ENCODE measurements around the gene MEIS1. TPM values are rescaled to one million over a fixed set of nuclear protein-coding genes. Genes with fewer than 3 reads are reported as not detected.

MEIS1 gene
- total and polyA plus RNA-seq, 2 donors (not counting 3 experiments of a cell fraction or from before 2014, with no cell fraction given) = 10.0 to 26.5 TPM

DNA sequence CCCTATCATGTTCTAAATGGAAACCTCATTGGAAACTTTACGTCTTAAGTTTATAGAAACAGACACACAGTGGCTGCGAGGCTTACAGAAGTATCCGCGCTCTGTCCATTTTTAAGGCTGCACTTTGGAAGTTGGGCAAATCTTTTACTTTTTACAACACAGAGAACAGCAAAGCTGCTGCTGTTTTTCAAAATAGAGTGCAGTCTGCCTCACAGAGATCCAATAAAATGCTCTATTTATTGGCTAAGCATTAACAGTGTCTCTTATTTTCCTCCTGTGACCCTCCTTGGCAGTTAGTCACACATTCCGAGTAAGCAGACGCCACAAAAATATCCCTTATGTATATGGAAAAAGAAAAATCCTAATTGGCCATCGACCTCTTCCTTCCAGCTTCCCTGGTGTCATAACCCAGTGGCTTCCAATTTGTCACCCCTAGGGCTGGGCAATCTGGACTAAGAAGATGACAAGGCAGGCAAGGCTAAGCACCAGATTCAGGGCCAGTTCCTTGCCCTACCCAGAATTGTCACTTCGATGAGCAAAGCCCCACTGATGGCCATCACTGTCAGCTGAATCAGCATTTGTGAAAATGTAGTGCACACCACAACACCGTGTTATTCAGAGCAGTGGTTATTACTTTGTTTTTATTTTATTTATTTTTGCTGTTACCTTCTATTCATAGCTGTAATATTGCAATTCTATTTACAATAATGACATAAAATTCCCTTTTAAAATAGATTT lies 47.7 kb upstream of the MEIS1 start:
- Histone ChIP-seq H3K4me2 (ENCODE audit: insufficient read depth, low read length) (no peak overlapping the region), H3K4me1 (ENCODE audit: control insufficient read depth, extremely low read depth, insufficient read depth, low read length) (no peaks in the 10 kb centered on the region), H2AFZ (ENCODE audit: low read depth, low read length) (no peak overlapping the region), H4K20me1 (replicated peaks; ENCODE audit: control insufficient read depth, extremely low read depth, insufficient read depth, low read length) (no peaks in the 10 kb centered on the region), H3K36me3 (ENCODE audit: control insufficient read depth in 2 of 2, extremely low read depth in 1 of 2, insufficient read depth in 2 of 2, low read length in 2 of 2) (no peaks in the 10 kb centered on the region), H3K9me3 (replicated peaks; ENCODE audit: control insufficient read depth, insufficient read depth, low read length) (no peaks in the 10 kb centered on the region), H3K79me2 (ENCODE audit: control insufficient read depth, insufficient read depth, low read length) (no peaks in the 10 kb centered on the region), H3K9me1 (replicated peaks; ENCODE audit: control insufficient read depth, extremely low read depth, insufficient read depth, low read length) (no peaks in the 10 kb centered on the region), H3K27me3 (ENCODE audit: control insufficient read depth in 2 of 2, insufficient read depth in 2 of 2, low read length in 2 of 2) (no peaks in the 10 kb centered on the region), H3K4me3 (replicated peaks in 1 of 3; ENCODE audit: insufficient read depth in 1 of 3, low read depth in 1 of 3, low read length in 3 of 3) (no peak overlapping the region), H3K9ac (replicated peaks; ENCODE audit: extremely low read depth, insufficient read depth, low read length) (no peak overlapping the region), H3K27ac (ENCODE audit: insufficient read depth, low read depth, low read length) (no peak overlapping the region)
- no TSS peak for BruUV-seq (replicated peaks)
- DNase-seq (ENCODE audit: low read depth, low spot score) = no peak
- ChIA-PET CTCF (interaction anchor here (1.2 to 1.8 kb wide), 3 partner anchors 11 to 188 kb away, joined by 3 to 4 read pairs (median 3); no protein-coding TSS in a partner anchor), POLR2A (no interaction called here)
- dilution Hi-C loops (cut with MboI; ENCODE audit: extremely low pct_ligation_motif_present, low sequenced_read_pairs) (no loop called here), intact Hi-C loops (cut with micrococcal nuclease) (no loop called here)
- FAIRE-seq = no peak
- no peak for TF ChIP-seq MYC (IDR thresholded peaks at IDR 0.05; ENCODE audit: low read depth, low read length)

DNA sequence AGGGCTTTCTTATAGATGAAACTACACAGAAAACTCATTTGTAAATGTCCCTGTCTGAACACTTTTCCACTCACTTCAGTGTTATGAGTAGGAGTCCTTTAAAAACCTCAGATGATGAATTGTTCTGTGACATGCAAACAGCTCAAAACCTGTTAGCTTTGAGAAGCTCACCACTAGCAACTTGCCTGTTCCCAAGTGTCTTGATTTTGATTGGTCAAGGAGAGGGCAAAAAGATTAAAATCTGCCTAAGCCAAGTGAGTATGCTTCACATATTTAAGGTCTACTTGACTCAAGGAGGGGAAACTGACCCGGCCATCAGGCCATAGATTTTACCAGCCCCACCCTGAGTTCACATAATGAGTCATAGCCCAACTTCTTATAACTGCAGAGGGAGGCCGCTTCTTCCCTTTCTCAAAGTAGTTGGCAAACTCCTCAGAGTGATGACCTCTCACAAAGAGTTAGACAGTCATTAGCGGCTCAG lies 45.2 kb upstream of the MEIS1 start:
- POLR2A ChIA-PET = no interaction called here
- Histone ChIP-seq H3K4me3 (replicated peaks in 1 of 3; ENCODE audit: insufficient read depth in 1 of 3, low read depth in 1 of 3, low read length in 3 of 3) (no peak overlapping the region), H3K36me3 (ENCODE audit: control insufficient read depth in 2 of 2, extremely low read depth in 1 of 2, insufficient read depth in 2 of 2, low read length in 2 of 2) (no peaks in the 10 kb centered on the region), H2AFZ (ENCODE audit: low read depth, low read length) (no peak overlapping the region), H3K27ac (ENCODE audit: insufficient read depth, low read depth, low read length) (no peak overlapping the region), H3K9me3 (replicated peaks; ENCODE audit: control insufficient read depth, insufficient read depth, low read length) (no peaks in the 10 kb centered on the region), H4K20me1 (replicated peaks; ENCODE audit: control insufficient read depth, extremely low read depth, insufficient read depth, low read length) (no peaks in the 10 kb centered on the region), H3K27me3 (ENCODE audit: control insufficient read depth in 2 of 2, insufficient read depth in 2 of 2, low read length in 2 of 2) (no peaks in the 10 kb centered on the region), H3K9me1 (replicated peaks; ENCODE audit: control insufficient read depth, extremely low read depth, insufficient read depth, low read length) (no peaks in the 10 kb centered on the region), H3K4me2 (ENCODE audit: insufficient read depth, low read length) (no peak overlapping the region), H3K9ac (replicated peaks; ENCODE audit: extremely low read depth, insufficient read depth, low read length) (no peak overlapping the region), H3K79me2 (ENCODE audit: control insufficient read depth, insufficient read depth, low read length) (no peaks in the 10 kb centered on the region), H3K4me1 (ENCODE audit: control insufficient read depth, extremely low read depth, insufficient read depth, low read length) (no peaks in the 10 kb centered on the region)
- BruUV-seq (replicated peaks) = no TSS peak
- TF ChIP-seq EZH2 (IDR thresholded peaks at IDR 0.05; ENCODE audit: borderline replicate concordance, low read depth, low read length, severe bottlenecking) = no peak
- no peak for TF ChIP-seq MYC (IDR thresholded peaks at IDR 0.05; ENCODE audit: low read depth, low read length)
- TF ChIP-seq, protein P1, sequence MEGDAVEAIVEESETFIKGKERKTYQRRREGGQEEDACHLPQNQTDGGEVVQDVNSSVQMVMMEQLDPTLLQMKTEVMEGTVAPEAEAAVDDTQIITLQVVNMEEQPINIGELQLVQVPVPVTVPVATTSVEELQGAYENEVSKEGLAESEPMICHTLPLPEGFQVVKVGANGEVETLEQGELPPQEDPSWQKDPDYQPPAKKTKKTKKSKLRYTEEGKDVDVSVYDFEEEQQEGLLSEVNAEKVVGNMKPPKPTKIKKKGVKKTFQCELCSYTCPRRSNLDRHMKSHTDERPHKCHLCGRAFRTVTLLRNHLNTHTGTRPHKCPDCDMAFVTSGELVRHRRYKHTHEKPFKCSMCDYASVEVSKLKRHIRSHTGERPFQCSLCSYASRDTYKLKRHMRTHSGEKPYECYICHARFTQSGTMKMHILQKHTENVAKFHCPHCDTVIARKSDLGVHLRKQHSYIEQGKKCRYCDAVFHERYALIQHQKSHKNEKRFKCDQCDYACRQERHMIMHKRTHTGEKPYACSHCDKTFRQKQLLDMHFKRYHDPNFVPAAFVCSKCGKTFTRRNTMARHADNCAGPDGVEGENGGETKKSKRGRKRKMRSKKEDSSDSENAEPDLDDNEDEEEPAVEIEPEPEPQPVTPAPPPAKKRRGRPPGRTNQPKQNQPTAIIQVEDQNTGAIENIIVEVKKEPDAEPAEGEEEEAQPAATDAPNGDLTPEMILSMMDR (IDR thresholded peaks at IDR 0.05; ENCODE audit: extremely low read depth in 1 of 2, insufficient read depth in 1 of 2, low read depth in 1 of 2, low read length in 2 of 2) = no peak
- no peak for TF ChIP-seq FOS (IDR thresholded peaks at IDR 0.05; ENCODE audit: borderline replicate concordance, insufficient read depth, low read length)
- TF ChIP-seq, protein P2, sequence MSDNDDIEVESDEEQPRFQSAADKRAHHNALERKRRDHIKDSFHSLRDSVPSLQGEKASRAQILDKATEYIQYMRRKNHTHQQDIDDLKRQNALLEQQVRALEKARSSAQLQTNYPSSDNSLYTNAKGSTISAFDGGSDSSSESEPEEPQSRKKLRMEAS (IDR thresholded peaks at IDR 0.05; ENCODE audit: insufficient read depth, insufficient read length) = no peak
- no peak for TF ChIP-seq GATA2 (IDR thresholded peaks at IDR 0.05; ENCODE audit: insufficient read depth, insufficient read length, low read depth, low read length)
- CTCF ChIA-PET = no interaction called here
- dilution Hi-C loops (cut with MboI; ENCODE audit: extremely low pct_ligation_motif_present, low sequenced_read_pairs) = no loop called here
- DNase-seq (ENCODE audit: low read depth, low spot score) = no peak
- intact Hi-C loops (cut with micrococcal nuclease) = no loop called here
- FAIRE-seq = no peak

Measured in endothelial cell of umbilical vein (primary cell).